GM21576 (cell line): ENCODE results near the gene LMAN2.

Experiments used
- ATAC-seq: cut with Tn5 transposase; IDR thresholded peaks from one replicate; pipeline ENCODE4 v1.9.1; 2021; ENCODE audit warnings: mild to moderate bottlenecking, moderate library complexity; ENCODE audit not compliant: unreplicated experiment

LMAN2 gene

DNA sequence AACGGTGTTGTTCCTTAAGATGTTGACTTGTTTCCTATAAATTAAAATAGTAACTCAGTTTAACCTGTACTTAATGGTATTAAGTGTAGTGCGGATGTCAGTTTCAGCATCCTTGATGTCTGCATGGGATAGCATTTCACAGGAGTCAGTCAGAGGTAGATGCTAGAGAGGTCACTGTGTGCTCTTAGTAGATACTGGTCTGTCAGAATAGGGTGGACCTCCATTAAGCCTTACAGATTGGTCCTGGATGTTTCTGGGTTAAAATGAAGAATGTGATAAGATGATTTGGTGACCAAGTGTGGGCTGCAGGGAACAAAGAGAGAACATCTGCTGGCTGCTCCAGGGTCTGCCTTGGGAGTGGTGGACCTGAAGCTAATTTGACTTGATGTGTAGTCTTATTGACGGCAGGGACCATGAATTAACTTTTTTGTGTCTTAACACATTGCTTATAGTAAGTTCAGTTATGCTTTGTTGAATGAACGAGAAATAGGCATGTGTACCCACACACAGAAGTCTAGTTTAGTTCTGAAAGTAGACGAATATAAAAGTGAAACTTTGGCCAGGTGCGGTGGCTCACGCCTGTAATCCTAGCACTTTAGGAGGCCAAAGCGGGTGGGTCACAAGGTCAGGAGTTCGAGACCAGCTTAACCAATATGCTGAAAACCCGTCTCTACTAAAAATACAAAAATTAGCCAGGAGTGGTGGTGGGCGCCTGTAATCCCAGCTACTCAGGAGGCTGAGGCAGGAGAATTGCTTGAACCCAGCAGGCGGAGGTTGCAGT is 60.5 kb downstream of the LMAN2 start:
- ATAC-seq, result no peak

- no peak for ATAC-seq
Measured at GRCh38 chr5:177288191-177288590, 63.3 kb downstream of the LMAN2 start.
